T-helper 2 cell treated with Interferon-gamma antibody and Interleukin-4, amounts not matched to agents 5 μg/mL and 100 μg/mL, for 36 hours (primary cell): ENCODE results near the gene CATSPER4.
A peak's percentile ranks its signal among the peaks of the same experiment; 100 is the strongest.

Source experiments
- DNase-seq: peaks from one replicate; pipeline ENCODE4 v3.0.0; 2021; ENCODE audit warnings: low spot score
- H3K27ac Mint-ChIP-seq: one replicate; pipeline ENCODE4 v1.8.0; 2021; ENCODE audit warnings: mild to moderate bottlenecking, mixed read lengths
- H3K27me3 Mint-ChIP-seq: one replicate; pipeline ENCODE4 v1.8.0; 2021; ENCODE audit warnings: low read depth, mixed read lengths
- H3K36me3 Mint-ChIP-seq: one replicate; pipeline ENCODE4 v1.8.0; 2021; ENCODE audit warnings: low read depth, mixed read lengths
- H3K4me1 Mint-ChIP-seq: one replicate; pipeline ENCODE4 v1.8.0; 2021; ENCODE audit warnings: low read depth, mixed read lengths
- H3K4me3 Mint-ChIP-seq: one replicate; pipeline ENCODE4 v1.8.0; 2022; ENCODE audit warnings: mild to moderate bottlenecking, moderate library complexity, mixed read lengths
- H3K9me3 Mint-ChIP-seq: one replicate; pipeline ENCODE4 v1.8.0; 2021; ENCODE audit warnings: mixed read lengths

CATSPER4 gene

GRCh38 chr1:26195805-26196204, 5.4 kb downstream of the CATSPER4 start:
- Mint-ChIP-seq H3K4me1 (peaks cover 24% of the 10 kb centered on the region), H3K4me3 (no peak overlapping the region), H3K36me3 (no peaks in the 10 kb centered on the region), H3K27ac (no peak overlapping the region), H3K27me3 (peaks cover 3% of the 10 kb centered on the region), H3K9me3 (no peaks in the 10 kb centered on the region)
- no peak for DNase-seq

- Mint-ChIP-seq H3K27me3 (peaks cover 3% of the 10 kb centered on the region), H3K4me3 (no peak overlapping the region), H3K36me3 (no peaks in the 10 kb centered on the region), H3K27ac (no peak overlapping the region), H3K9me3 (no peaks in the 10 kb centered on the region), H3K4me1 (peaks cover 29% of the 10 kb centered on the region)
- DNase-seq = no peak
Measured at GRCh38 chr1:26197301-26197700, 6.9 kb downstream of the CATSPER4 start.

GRCh38 chr1:26197813-26198212, 7.4 kb downstream of the CATSPER4 start:
- Mint-ChIP-seq H3K9me3 (no peaks in the 10 kb centered on the region), H3K27ac (no peak overlapping the region), H3K36me3 (no peaks in the 10 kb centered on the region), H3K4me3 (no peak overlapping the region), H3K27me3 (peaks cover 3% of the 10 kb centered on the region), H3K4me1 (peaks cover 33% of the 10 kb centered on the region)
- DNase-seq = no peak

- peaks cover 3% of the 10 kb centered on the region for H3K27me3 Mint-ChIP-seq
- peak overlapping the region; percentile 80 for H3K27ac Mint-ChIP-seq
- H3K36me3 Mint-ChIP-seq = no peaks in the 10 kb centered on the region
- no peak for DNase-seq
- no peak overlapping the region for H3K4me3 Mint-ChIP-seq
- peaks cover 38% of the 10 kb centered on the region for H3K4me1 Mint-ChIP-seq
- no peaks in the 10 kb centered on the region for H3K9me3 Mint-ChIP-seq
Measured at GRCh38 chr1:26200413-26200812, 10.0 kb downstream of the CATSPER4 start.

DNA sequence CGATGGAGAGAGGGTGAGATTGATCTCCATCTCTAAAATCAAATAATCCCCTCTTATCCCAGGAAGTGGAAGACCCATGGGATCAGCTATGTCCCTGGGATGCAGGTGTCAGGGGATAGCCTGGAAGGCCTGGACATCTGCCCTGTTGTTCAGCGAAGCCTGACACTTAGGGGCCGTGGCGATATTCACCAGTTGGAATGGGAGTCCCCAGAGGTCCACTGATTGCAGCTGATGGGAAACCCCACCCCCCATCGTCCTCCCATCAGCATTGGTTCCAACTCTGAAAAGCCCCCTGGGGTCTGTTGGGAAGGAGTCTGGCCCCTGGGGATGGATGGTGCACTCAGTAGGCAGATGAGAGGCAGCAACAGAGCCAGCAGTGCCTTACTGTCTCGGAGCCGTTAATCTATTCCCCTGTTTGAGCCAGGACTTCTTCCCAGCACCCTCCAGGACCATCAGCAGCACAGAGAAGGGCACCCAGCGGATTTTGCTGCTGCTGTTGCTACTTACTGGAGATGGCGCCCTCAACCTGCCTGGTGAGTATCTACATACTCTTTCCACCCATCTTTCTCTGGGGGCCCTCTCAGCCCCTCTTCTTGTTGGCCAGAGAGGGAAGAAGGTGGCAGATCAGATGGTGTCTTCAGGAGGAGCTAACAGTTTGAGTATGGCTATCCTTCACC, 13.4 kb downstream of the CATSPER4 start:
- H3K4me1 Mint-ChIP-seq = peaks cover 38% of the 10 kb centered on the region
- no peaks in the 10 kb centered on the region for H3K36me3 Mint-ChIP-seq
- H3K27me3 Mint-ChIP-seq = no peaks in the 10 kb centered on the region
- H3K4me3 Mint-ChIP-seq = no peak overlapping the region
- H3K27ac Mint-ChIP-seq = no peak overlapping the region
- no peak for DNase-seq
- H3K9me3 Mint-ChIP-seq = no peaks in the 10 kb centered on the region

DNA sequence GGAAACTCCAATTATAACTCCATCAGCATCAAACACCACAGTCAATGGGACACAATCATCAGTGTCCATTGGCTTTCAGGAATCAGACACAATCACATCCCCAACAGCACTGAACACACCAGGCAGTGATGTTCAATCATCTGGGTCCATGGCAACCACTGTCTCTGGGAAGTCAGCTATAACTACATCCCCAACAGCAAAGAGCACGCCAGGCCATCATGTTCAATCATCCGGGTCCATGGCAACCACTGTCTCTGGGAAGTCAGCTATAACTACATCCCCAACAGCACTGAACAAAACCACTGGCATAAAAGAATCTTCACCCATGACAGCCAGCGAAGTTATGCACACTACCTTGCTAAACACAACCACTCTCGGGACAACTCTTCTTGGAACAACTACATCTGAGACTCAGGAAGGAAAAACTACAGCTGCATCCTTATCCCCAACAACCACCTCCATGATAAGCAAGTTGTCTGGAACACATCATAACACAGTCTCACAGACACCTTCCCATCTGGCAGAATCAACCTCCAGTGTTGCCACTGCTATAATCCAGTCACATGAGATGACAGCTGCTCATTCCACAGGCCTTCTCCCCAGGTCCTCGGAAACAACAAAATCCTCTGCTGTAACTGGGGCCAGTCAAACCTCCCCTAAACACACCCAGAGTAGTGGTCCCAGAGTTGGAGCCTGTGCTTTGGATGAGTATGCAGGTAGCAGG, 19.9 kb downstream of the CATSPER4 start:
- Mint-ChIP-seq H3K27ac (no peak overlapping the region), H3K36me3 (no peaks in the 10 kb centered on the region), H3K4me1 (no peaks in the 10 kb centered on the region), H3K4me3 (no peak overlapping the region), H3K9me3 (no peaks in the 10 kb centered on the region), H3K27me3 (peaks cover 17% of the 10 kb centered on the region)
- DNase-seq = no peak

GRCh38 chr1:26212726-26213125, 22.3 kb downstream of the CATSPER4 start:
- H3K4me1 Mint-ChIP-seq = no peaks in the 10 kb centered on the region
- no peaks in the 10 kb centered on the region for H3K36me3 Mint-ChIP-seq
- H3K27ac Mint-ChIP-seq = peak overlapping the region; percentile 31
- H3K27me3 Mint-ChIP-seq = peaks cover 20% of the 10 kb centered on the region
- DNase-seq = no peak
- no peaks in the 10 kb centered on the region for H3K9me3 Mint-ChIP-seq
- H3K4me3 Mint-ChIP-seq = no peak overlapping the region

DNA sequence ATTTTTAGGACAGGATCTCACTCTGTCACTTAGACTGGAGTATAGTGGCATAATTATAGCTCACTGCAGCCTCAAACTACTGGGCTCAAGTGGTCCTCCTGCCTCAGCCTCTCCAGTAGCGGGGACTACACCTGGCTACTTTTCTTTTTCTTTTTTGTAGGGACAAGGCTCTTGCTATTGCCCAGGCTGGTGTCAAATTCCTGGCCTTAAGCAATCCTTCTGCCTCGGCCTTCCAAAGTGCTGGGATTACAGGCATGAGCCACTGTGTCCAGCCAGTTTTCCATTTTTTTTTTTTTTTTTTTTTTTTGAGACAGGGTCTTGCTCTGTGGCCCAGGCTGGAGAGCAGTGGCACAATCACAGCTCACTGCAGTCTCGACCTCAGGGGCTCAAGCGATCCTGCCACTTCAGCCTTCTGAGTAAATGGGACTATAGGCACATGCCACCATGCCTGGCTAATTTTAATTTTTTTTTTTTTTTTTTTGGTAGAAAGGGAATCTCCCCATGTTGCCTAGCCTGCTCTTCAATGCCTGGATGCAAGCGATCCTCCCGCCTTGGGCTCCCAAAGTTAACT, 23.0 kb downstream of the CATSPER4 start:
- no peak overlapping the region for H3K27ac Mint-ChIP-seq
- H3K9me3 Mint-ChIP-seq = no peaks in the 10 kb centered on the region
- H3K36me3 Mint-ChIP-seq = no peaks in the 10 kb centered on the region
- peaks cover 20% of the 10 kb centered on the region for H3K27me3 Mint-ChIP-seq
- no peak for DNase-seq
- no peaks in the 10 kb centered on the region for H3K4me1 Mint-ChIP-seq
- H3K4me3 Mint-ChIP-seq = no peak overlapping the region

DNA sequence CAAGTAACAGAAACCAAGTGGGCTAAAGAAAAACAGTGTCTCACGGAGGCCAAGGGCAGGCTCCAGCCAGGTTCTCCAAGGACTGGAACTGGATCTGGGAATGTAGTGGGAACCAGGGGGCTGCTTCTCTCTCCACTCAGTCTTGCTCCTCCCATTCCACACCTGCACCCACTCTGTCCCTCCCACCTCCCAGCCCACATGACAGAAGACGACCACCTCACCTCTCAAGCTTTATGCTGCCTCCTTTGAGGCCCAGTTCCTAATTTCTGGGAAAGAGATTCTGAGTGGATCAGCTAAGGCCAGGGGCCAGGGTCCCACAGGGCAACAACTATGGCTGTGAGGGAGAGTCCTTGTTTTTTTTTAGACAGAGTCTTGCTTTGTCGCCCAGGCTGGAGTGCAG, 24.8 kb downstream of the CATSPER4 start:
- H3K27ac Mint-ChIP-seq = no peak overlapping the region
- no peaks in the 10 kb centered on the region for H3K36me3 Mint-ChIP-seq
- peaks cover 15% of the 10 kb centered on the region for H3K27me3 Mint-ChIP-seq
- peaks cover 2% of the 10 kb centered on the region for H3K4me1 Mint-ChIP-seq
- no peak for DNase-seq
- no peak overlapping the region for H3K4me3 Mint-ChIP-seq
- no peaks in the 10 kb centered on the region for H3K9me3 Mint-ChIP-seq

- Mint-ChIP-seq H3K36me3 (no peaks in the 10 kb centered on the region), H3K4me3 (no peak overlapping the region)
Measured at GRCh38 chr1:26218906-26219494, 28.6 kb downstream of the CATSPER4 start.

DNA sequence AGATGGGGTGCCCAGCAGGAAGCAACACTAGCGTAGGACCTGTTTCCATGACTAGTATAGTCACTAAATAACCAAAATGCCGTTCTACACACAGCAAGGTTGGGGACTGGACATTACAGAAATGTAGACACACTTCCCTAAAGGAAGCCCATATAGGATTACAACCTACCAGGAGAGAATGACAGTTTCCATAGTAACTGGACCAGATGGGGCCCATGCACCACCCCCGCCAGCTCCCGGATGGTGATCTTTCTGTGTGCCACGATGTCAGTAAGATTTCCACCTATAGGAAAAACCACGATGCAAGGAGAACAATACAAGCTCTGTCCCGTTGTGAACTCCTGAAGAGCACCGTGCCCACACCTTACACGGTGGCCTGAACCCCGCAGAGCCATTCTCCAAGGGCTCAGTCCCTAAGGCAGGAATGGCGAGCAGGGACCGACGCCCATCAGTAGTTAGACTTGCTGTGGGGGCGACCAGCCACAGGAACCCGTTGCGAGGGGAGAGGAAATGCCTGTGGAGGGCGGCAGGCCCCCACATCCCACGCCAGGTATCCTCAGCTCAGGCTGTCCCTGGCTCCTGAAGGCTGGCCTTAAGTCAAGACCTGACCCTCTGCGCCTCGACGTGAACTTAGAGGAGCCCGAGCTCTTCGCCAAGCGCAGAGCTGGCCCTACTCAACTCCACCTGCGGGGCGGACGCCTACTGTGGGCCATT, 30.0 kb downstream of the CATSPER4 start:
- no peaks in the 10 kb centered on the region for H3K36me3 Mint-ChIP-seq
- H3K4me1 Mint-ChIP-seq = peaks cover 2% of the 10 kb centered on the region
- H3K27ac Mint-ChIP-seq = no peak overlapping the region
- no peak overlapping the region for H3K4me3 Mint-ChIP-seq
- H3K27me3 Mint-ChIP-seq = peaks cover 28% of the 10 kb centered on the region
- H3K9me3 Mint-ChIP-seq = no peaks in the 10 kb centered on the region
- DNase-seq = no peak

More at GRCh38 chr1:26218906-26219494, 28.6 kb downstream of the CATSPER4 start:
- Mint-ChIP-seq H3K27me3 (peaks cover 16% of the 10 kb centered on the region), H3K9me3 (no peaks in the 10 kb centered on the region), H3K27ac (no peak overlapping the region), H3K4me1 (peaks cover 2% of the 10 kb centered on the region)
- no peak for DNase-seq

- H3K9me3 Mint-ChIP-seq = no peaks in the 10 kb centered on the region
- no peak for DNase-seq
- H3K27me3 Mint-ChIP-seq = peaks cover 35% of the 10 kb centered on the region
- peaks cover 7% of the 10 kb centered on the region for H3K4me1 Mint-ChIP-seq
- H3K4me3 Mint-ChIP-seq = no peak overlapping the region
- no peaks in the 10 kb centered on the region for H3K36me3 Mint-ChIP-seq
- no peak overlapping the region for H3K27ac Mint-ChIP-seq
Measured at GRCh38 chr1:26221094-26221493, 30.7 kb downstream of the CATSPER4 start.

DNA sequence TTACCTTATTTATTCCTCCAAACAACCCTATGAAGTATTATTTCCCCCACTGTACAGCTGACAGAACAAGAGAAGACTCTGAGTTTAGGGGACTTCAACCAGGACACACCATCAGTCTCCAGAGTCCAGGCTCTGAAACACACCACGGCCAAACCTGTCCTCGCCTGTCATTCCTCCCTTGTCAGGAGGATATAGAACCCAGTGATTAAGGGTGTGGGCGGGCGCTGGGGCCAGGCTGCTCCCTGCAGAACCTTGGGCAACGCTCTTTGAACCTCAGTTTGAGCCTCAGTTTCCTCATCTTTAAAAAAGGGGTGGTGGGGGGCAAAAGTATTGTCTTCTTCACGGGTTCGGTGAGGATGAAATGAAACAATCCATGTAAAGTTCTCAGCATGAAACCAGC, 34.2 kb downstream of the CATSPER4 start:
- Mint-ChIP-seq H3K4me1 (peaks cover 5% of the 10 kb centered on the region), H3K36me3 (no peaks in the 10 kb centered on the region), H3K9me3 (no peaks in the 10 kb centered on the region), H3K4me3 (no peak overlapping the region), H3K27me3 (peaks cover 49% of the 10 kb centered on the region), H3K27ac (no peak overlapping the region)
- DNase-seq = no peak
